Fibroblast of pulmonary artery (primary cell): Measurements from ENCODE around the gene PRDM16.

Experiments used
- DNase-seq: peaks from one replicate; pipeline ENCODE4 v3.0.0-alpha.2; 2010; ENCODE audit warnings: low read depth
- H3K4me3 ChIP-seq: replicated peaks from 2 replicates; pipeline ENCODE4 v1.5.1; 2011; ENCODE audit warnings: low read depth, mild to moderate bottlenecking, control low read depth, low read length, moderate library complexity
- CTCF ChIP-seq: IDR thresholded peaks from 2 replicates; pipeline ENCODE4 v1.5.1; 2011; ENCODE audit warnings: mild to moderate bottlenecking, control low read depth, low read length, inconsistent platforms; ENCODE audit errors: missing control alignments

Gene PRDM16

GRCh38 chr1:3478187-3478586, 409.2 kb downstream of the PRDM16 start:
- no peak for TF ChIP-seq CTCF
- no peak for DNase-seq

GRCh38 chr1:3479511-3480368, 410.7 kb downstream of the PRDM16 start:
- no peak overlapping the region for H3K4me3 ChIP-seq
- DNase-seq: no peak
- no peak for TF ChIP-seq CTCF

More at GRCh38 chr1:3478187-3478586, 409.2 kb downstream of the PRDM16 start:
- no peak overlapping the region for H3K4me3 ChIP-seq

DNA sequence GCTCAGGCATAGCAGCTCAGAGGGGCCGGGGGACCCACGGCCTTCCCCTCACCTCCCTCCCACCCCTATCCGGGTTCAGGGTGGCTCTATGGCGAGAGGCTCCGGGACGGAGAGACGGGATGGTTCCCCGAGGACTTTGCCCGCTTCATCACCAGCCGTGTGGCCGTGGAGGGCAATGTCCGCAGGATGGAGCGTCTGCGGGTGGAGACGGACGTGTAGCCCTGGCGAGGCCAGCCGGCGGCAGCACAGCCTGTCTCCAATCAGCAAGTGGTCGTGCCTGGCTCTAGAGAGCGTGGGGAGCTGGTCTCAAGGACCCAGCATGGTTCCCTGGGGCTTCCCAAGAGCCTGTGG, 411.3 kb downstream of the PRDM16 start:
- no peak for TF ChIP-seq CTCF
- no peak overlapping the region for H3K4me3 ChIP-seq
- DNase-seq: no peak

GRCh38 chr1:3481046-3481445, 412.0 kb downstream of the PRDM16 start:
- no peak overlapping the region for H3K4me3 ChIP-seq
- no peak for DNase-seq
- no peak for TF ChIP-seq CTCF

DNA sequence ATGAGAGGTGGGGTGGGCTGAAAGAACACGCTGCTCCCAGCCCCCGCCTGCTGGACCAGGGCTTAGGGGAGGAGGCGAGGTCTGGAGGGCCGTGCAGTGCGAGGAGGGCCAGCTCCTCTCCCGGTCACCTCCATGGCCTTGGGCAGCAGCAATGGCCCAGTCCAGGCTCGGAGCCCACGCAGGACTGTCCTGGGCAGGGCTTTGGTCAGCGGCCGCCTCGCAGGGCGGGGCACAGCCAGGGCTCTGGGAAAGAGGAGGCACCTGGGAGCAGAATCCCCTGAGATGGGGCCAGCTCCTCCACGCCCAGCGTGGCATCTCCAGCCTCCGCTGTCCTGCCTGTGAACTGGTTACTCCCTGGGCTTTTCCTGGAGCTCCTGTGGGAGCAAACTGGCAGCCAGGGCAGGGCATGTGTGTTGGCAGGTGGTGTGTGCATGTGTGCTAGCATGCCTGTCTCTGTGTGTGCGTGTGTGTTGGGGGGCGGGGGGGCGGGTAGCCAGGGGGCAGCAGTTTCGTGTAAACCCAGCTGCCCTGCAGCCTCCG, 412.9 kb downstream of the PRDM16 start:
- DNase-seq: no peak
- no peak for TF ChIP-seq CTCF
- H3K4me3 ChIP-seq: no peak overlapping the region

GRCh38 chr1:3482378-3482849, 413.4 kb downstream of the PRDM16 start:
- no peak for DNase-seq
- no peak for TF ChIP-seq CTCF
- no peak overlapping the region for H3K4me3 ChIP-seq
